ENCODE data around the gene DDX10. TPM values are rescaled to one million over a fixed set of nuclear protein-coding genes. Genes with fewer than 3 reads are reported as not detected.

Gene DDX10
- total RNA-seq, 1 experiment from 2014 or later = 78.3 TPM

GRCh38 chr11:108881131-108881530, 216.3 kb downstream of the DDX10 start:
- Mint-ChIP-seq H3K27me3 (ENCODE audit: insufficient read depth, unreplicated experiment) (no peaks in the 10 kb centered on the region), H3K27ac (ENCODE audit: unreplicated experiment) (no peak overlapping the region), H3K4me1 (ENCODE audit: low read depth, unreplicated experiment) (no peaks in the 10 kb centered on the region), H3K36me3 (ENCODE audit: insufficient read depth, unreplicated experiment) (no peaks in the 10 kb centered on the region), H3K9me3 (ENCODE audit: unreplicated experiment) (no peaks in the 10 kb centered on the region), H3K4me3 (ENCODE audit: unreplicated experiment) (no peak overlapping the region)
- CTCF ChIA-PET = interaction anchor here (1.0 kb wide), 1 partner anchor 11 kb away, joined by 3 read pairs; no protein-coding TSS in a partner anchor
- no TSS peak for BruUV-seq (replicated peaks)
- Histone ChIP-seq H3K36me3 (ENCODE audit: control insufficient read depth, insufficient read depth, low read length) (no peaks in the 10 kb centered on the region), H3K4me3 (ENCODE audit: low read depth, low read length) (no peak overlapping the region), H3K27me3 (replicated peaks; ENCODE audit: control insufficient read depth, insufficient read depth, low read length) (no peaks in the 10 kb centered on the region), H3K4me1 (no peaks in the 10 kb centered on the region), H3K9me3 (no peaks in the 10 kb centered on the region)
- POLR2A ChIA-PET = no interaction called here
- intact Hi-C loops (cut with micrococcal nuclease; ENCODE audit: unreplicated experiment) = no loop called here
- no peak for TF ChIP-seq CTCF (IDR thresholded peaks at IDR 0.05; ENCODE audit: insufficient read depth in 1 of 2, low read depth in 1 of 2, low read length in 1 of 2, severe bottlenecking in 1 of 2, unreplicated experiment in 1 of 2)
- no peak for DNase-seq

- no peak for TF ChIP-seq CTCF (IDR thresholded peaks at IDR 0.05; ENCODE audit: insufficient read depth in 1 of 2, low read depth in 1 of 2, low read length in 1 of 2, severe bottlenecking in 1 of 2, unreplicated experiment in 1 of 2)
Observed at GRCh38 chr11:108882211-108882831, 217.5 kb downstream of the DDX10 start.

GRCh38 chr11:108886005-108886659, 221.3 kb downstream of the DDX10 start:
- DNase-seq = no peak
- Mint-ChIP-seq H3K4me1 (ENCODE audit: low read depth, unreplicated experiment) (no peaks in the 10 kb centered on the region), H3K27ac (ENCODE audit: unreplicated experiment) (no peak overlapping the region), H3K27me3 (ENCODE audit: insufficient read depth, unreplicated experiment) (no peaks in the 10 kb centered on the region), H3K36me3 (ENCODE audit: insufficient read depth, unreplicated experiment) (no peaks in the 10 kb centered on the region), H3K9me3 (ENCODE audit: unreplicated experiment) (no peaks in the 10 kb centered on the region), H3K4me3 (ENCODE audit: unreplicated experiment) (no peak overlapping the region)
- H3K4me1 ChIP-seq = no peaks in the 10 kb centered on the region
- TF ChIP-seq CTCF (IDR thresholded peaks at IDR 0.05; ENCODE audit: insufficient read depth in 1 of 2, low read depth in 1 of 2, low read length in 1 of 2, severe bottlenecking in 1 of 2, unreplicated experiment in 1 of 2) = no peak
- no TSS peak for BruUV-seq (replicated peaks)
- H3K36me3 ChIP-seq (ENCODE audit: control insufficient read depth, insufficient read depth, low read length) = no peaks in the 10 kb centered on the region
- no peak overlapping the region for H3K4me3 ChIP-seq (ENCODE audit: low read depth, low read length)
- intact Hi-C loops (cut with micrococcal nuclease; ENCODE audit: unreplicated experiment) = no loop called here
- H3K27me3 ChIP-seq (replicated peaks; ENCODE audit: control insufficient read depth, insufficient read depth, low read length) = no peaks in the 10 kb centered on the region
- CTCF ChIA-PET = no interaction called here
- POLR2A ChIA-PET = no interaction called here
- H3K9me3 ChIP-seq = no peaks in the 10 kb centered on the region

More at GRCh38 chr11:108882211-108882831, 217.5 kb downstream of the DDX10 start:
- Histone ChIP-seq H3K9me3 (no peaks in the 10 kb centered on the region), H3K4me3 (ENCODE audit: low read depth, low read length) (no peak overlapping the region), H3K36me3 (ENCODE audit: control insufficient read depth, insufficient read depth, low read length) (no peaks in the 10 kb centered on the region), H3K27me3 (replicated peaks; ENCODE audit: control insufficient read depth, insufficient read depth, low read length) (no peaks in the 10 kb centered on the region), H3K4me1 (no peaks in the 10 kb centered on the region)
- DNase-seq = no peak
- no peak overlapping the region for H3K4me3 Mint-ChIP-seq (ENCODE audit: unreplicated experiment)
- ChIA-PET POLR2A (no interaction called here), CTCF (no interaction called here)
- no TSS peak for BruUV-seq (replicated peaks)
- no peaks in the 10 kb centered on the region for H3K36me3 Mint-ChIP-seq (ENCODE audit: insufficient read depth, unreplicated experiment)
- H3K27ac Mint-ChIP-seq (ENCODE audit: unreplicated experiment) = no peak overlapping the region
- H3K27me3 Mint-ChIP-seq (ENCODE audit: insufficient read depth, unreplicated experiment) = no peaks in the 10 kb centered on the region
- intact Hi-C loops (cut with micrococcal nuclease; ENCODE audit: unreplicated experiment) = no loop called here
- H3K4me1 Mint-ChIP-seq (ENCODE audit: low read depth, unreplicated experiment) = no peaks in the 10 kb centered on the region
- H3K9me3 Mint-ChIP-seq (ENCODE audit: unreplicated experiment) = no peaks in the 10 kb centered on the region

All from Caco-2 (cell line).